ENCODE measurements around the gene LRIG2. TPM values are rescaled to one million over a fixed set of nuclear protein-coding genes. Genes with fewer than 3 reads are reported as not detected.

LRIG2 gene
- total RNA-seq, 1 donor = 24.3 TPM

DNA sequence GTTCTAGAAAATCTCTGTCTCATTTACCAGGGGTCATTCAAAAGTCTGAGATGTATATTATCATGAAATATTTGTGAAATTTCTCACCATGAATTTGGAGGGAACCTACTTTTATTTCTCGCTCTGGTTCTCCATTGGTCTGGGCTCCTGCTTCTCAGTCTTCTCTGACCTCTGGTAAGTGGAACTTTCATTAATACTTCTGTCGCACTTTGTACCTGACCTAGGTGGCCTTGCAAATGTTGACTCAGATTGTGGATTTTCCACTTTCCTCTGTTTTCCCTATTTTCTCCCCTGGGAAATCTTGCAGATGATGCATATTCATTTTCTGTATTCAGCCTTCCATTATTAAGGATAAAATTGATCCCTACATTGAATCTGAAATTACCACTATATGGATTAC is 53.2 kb downstream of the LRIG2 start:
- TF ChIP-seq, protein P1, sequence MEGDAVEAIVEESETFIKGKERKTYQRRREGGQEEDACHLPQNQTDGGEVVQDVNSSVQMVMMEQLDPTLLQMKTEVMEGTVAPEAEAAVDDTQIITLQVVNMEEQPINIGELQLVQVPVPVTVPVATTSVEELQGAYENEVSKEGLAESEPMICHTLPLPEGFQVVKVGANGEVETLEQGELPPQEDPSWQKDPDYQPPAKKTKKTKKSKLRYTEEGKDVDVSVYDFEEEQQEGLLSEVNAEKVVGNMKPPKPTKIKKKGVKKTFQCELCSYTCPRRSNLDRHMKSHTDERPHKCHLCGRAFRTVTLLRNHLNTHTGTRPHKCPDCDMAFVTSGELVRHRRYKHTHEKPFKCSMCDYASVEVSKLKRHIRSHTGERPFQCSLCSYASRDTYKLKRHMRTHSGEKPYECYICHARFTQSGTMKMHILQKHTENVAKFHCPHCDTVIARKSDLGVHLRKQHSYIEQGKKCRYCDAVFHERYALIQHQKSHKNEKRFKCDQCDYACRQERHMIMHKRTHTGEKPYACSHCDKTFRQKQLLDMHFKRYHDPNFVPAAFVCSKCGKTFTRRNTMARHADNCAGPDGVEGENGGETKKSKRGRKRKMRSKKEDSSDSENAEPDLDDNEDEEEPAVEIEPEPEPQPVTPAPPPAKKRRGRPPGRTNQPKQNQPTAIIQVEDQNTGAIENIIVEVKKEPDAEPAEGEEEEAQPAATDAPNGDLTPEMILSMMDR (IDR thresholded peaks at IDR 0.05; ENCODE audit: insufficient read depth, low read length) = no peak
- DNase-seq (ENCODE audit: low read depth) = no peak

DNA sequence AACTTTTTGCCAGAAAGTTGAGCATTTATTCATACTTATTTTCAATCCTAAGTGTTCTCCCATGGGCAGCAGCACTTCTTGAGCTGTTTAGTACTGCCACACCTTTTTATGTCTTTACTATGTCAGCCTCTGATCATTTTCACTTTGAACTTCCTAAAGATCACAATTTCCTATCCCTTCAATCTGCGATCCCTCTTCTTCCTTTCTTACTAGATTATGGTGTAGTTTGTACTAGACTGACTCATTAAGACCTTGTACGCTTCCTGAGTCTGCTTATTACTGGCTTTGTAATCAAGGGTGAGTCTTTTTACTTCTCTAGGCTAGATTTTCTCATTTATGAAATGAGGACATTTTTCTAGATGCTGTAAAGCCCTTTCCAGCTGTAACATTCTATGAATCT is 55.1 kb downstream of the LRIG2 start:
- TF ChIP-seq, protein P1 (IDR thresholded peaks at IDR 0.05; ENCODE audit: insufficient read depth, low read length) = no peak

More for the DNA sequence above, 53.2 kb downstream of the LRIG2 start:
- H3K4me3 ChIP-seq (ENCODE audit: low read depth, low read length) = no peak overlapping the region

DNA sequence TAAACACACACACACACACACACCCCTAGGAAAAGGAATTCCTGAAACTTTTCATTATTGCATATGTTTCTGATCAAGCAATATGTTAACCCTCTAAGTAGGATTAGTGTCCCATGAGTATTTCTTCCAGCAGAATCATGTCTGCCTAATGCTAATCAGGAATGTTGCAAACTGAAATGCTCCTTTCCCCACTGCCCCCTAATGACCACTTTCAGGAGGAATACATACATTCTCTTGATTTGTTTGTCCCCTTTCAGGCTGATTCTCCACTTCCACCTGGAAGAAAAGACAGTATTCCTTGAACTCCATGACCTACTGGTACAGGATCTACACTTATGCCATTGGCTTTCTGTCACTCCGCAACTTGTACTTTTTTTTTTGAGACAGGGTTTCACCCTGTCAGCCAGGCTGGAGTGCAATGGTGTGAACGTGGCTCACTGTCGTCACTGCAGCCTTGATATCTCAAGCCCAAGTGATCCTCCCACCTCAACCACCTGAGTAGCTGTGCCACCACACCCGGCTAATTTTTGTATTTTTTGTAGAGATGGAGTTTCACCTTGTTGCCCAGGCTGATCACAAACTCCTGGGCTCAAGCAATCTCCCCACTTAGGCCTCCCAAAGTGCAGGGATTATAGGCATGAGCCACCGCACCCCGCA is 56.7 kb downstream of the LRIG2 start:
- H3K4me3 ChIP-seq (ENCODE audit: low read depth, low read length) = no peak overlapping the region
- TF ChIP-seq, protein P1 (IDR thresholded peaks at IDR 0.05; ENCODE audit: insufficient read depth, low read length) = no peak
- no peak for DNase-seq (ENCODE audit: low read depth)

More for the DNA sequence above, 55.1 kb downstream of the LRIG2 start:
- no peak for DNase-seq (ENCODE audit: low read depth)
- no peak overlapping the region for H3K4me3 ChIP-seq (ENCODE audit: low read depth, low read length)

DNA sequence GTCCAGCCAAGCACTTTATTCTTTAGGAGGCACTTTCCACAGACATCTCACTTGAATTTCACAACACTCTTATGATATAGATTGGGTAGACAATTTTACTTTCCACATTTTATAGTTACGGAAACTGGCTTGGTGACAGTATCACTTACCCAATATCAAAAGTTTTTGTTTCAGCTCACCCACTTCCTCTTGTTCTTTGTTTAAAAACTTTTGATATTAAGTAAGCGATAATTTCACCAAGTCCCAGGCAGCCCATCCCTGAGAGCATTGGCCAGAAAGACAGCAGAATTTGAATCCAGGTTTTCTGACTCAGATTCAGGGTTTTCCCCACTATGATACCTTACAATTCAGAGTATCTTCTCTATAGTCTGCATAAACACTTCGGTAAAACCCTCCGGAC is 60.0 kb downstream of the LRIG2 start:
- TF ChIP-seq, protein P1 (IDR thresholded peaks at IDR 0.05; ENCODE audit: insufficient read depth, low read length) = no peak
- DNase-seq (ENCODE audit: low read depth) = no peak
- no peak overlapping the region for H3K4me3 ChIP-seq (ENCODE audit: low read depth, low read length)

DNA sequence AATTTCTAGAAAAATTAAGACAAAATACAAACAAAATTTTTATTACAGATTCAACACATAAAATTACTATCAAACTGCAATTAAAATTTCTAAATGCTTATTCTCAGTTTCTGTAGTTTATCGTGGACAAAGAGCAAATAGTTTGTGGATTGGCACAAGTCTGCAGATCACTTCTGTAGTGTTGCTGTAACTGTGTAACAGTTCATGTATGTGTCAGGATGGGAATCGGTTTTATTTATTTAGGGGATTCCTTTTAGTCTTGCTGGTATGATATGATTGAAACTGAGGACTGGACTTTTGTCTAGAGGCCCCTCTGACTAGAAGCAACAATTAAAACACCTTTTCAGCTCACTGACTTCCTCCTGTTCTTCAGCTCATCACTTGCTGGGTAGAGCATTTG is 60.8 kb downstream of the LRIG2 start:
- no peak for DNase-seq (ENCODE audit: low read depth)
- TF ChIP-seq, protein P1 (IDR thresholded peaks at IDR 0.05; ENCODE audit: insufficient read depth, low read length) = no peak

DNA sequence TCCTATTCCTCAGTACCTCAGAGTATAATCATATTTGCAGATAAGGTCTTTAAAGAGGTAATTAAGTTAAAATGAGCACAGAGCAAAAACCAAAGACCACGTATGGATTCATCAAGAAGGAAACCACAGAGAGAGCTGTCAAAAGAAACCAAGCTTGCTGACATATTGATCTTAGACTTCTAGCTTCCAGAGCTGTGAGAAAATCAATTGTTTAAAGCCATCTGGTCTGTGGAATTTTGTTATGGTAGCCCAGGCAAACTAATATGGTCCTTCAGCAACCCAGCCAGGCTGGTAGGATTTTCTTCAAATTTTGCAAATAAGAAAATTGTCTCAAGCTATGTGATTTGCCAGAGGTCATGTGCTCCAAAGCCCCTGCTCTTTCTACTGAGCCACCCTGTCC is 62.5 kb downstream of the LRIG2 start:
- TF ChIP-seq, protein P1 (IDR thresholded peaks at IDR 0.05; ENCODE audit: insufficient read depth, low read length) = no peak
- no peak for DNase-seq (ENCODE audit: low read depth)
- no peak overlapping the region for H3K4me3 ChIP-seq (ENCODE audit: low read depth, low read length)

More for the DNA sequence above, 60.8 kb downstream of the LRIG2 start:
- no peak overlapping the region for H3K4me3 ChIP-seq (ENCODE audit: low read depth, low read length)

DNA sequence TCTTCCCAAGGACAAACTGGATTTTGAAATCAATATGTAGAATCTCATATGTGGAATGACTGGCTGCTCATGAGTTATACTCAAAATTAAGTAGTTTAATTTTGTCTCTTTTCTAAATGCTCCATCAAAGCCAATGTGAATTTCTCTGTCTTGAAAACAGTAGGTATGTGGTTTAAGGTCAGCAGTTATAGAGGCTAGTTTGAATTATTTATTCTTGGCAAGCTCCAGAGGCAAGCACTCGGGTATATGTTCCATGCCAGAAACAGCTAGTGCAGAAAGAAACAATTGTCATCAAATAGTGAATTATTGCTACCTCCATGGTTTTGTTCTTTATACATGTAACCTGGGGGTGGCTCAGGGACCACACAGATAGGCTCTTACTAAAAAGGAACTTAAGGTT is 63.5 kb downstream of the LRIG2 start:
- no peak for DNase-seq (ENCODE audit: low read depth)
- TF ChIP-seq, protein P1 (IDR thresholded peaks at IDR 0.05; ENCODE audit: insufficient read depth, low read length) = no peak
- H3K4me3 ChIP-seq (ENCODE audit: low read depth, low read length) = no peak overlapping the region
